ENCODE results near the gene PSORS1C2. TPM values are rescaled to one million over a fixed set of nuclear protein-coding genes. Genes with fewer than 3 reads are reported as not detected.

The PSORS1C2 gene
- total and polyA plus RNA-seq, 9 donors = not detected

GRCh38 chr6:31092238-31092637 is 46.6 kb downstream of the PSORS1C2 start:
- H3K4me3 ChIP-seq = no peak overlapping the region
- intact Hi-C loops (cut with DNase I) = loop anchor here in 1 of 4 donors (10.0 kb wide), 1 partner anchor 1463 kb away; no protein-coding TSS in a partner anchor
- no peaks in the 10 kb centered on the region for H3K9me3 ChIP-seq
- no peak for DNase-seq
- TF ChIP-seq, protein P1, sequence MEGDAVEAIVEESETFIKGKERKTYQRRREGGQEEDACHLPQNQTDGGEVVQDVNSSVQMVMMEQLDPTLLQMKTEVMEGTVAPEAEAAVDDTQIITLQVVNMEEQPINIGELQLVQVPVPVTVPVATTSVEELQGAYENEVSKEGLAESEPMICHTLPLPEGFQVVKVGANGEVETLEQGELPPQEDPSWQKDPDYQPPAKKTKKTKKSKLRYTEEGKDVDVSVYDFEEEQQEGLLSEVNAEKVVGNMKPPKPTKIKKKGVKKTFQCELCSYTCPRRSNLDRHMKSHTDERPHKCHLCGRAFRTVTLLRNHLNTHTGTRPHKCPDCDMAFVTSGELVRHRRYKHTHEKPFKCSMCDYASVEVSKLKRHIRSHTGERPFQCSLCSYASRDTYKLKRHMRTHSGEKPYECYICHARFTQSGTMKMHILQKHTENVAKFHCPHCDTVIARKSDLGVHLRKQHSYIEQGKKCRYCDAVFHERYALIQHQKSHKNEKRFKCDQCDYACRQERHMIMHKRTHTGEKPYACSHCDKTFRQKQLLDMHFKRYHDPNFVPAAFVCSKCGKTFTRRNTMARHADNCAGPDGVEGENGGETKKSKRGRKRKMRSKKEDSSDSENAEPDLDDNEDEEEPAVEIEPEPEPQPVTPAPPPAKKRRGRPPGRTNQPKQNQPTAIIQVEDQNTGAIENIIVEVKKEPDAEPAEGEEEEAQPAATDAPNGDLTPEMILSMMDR (IDR thresholded peaks at IDR 0.05) = no peak
- H3K4me1 ChIP-seq (ENCODE audit: insufficient read depth) = no peaks in the 10 kb centered on the region
- H3K27me3 ChIP-seq = no peaks in the 10 kb centered on the region
- 84 to 89% (median 85%) methylated on average over 2 of the region's 2 CpGs for WGBS, 3 donors
- H3K27ac ChIP-seq = no peak overlapping the region
- no peaks in the 10 kb centered on the region for H3K36me3 ChIP-seq

DNA sequence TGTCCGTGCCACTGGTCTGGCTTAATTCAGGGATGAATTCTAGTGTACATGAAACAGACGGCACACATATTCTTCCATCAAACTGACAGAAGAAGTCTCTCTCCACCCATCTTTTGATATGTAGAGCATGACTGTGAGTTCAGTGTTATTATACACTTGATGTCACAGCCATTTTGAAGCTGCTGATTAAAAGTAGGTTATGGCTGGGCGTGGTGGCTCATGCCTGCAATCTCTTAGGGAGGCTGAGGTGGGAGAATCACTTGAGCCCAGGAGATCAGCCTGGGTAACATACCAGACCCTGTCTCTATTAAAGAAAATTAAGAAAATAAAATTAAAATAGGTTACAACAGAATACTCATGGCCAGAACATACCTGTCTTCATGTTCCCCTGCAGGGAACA is 47.2 kb downstream of the PSORS1C2 start:
- WGBS, 3 donors = 42 to 60% (median 45%) methylated on average over 3 of the region's 3 CpGs
- intact Hi-C loops (cut with DNase I) = loop anchor here in 1 of 4 donors (10.0 kb wide), 1 partner anchor 1463 kb away; no protein-coding TSS in a partner anchor
- TF ChIP-seq, protein P1 (IDR thresholded peaks at IDR 0.05) = no peak
- no peak for TF ChIP-seq POLR2A (IDR thresholded peaks at IDR 0.05)
- TF ChIP-seq EP300 (IDR thresholded peaks at IDR 0.05) = no peak
- Histone ChIP-seq H3K9me3 (no peaks in the 10 kb centered on the region), H3K36me3 (no peaks in the 10 kb centered on the region), H3K27ac (no peak overlapping the region), H3K4me1 (ENCODE audit: insufficient read depth) (no peaks in the 10 kb centered on the region), H3K27me3 (no peaks in the 10 kb centered on the region), H3K4me3 (no peak overlapping the region)
- DNase-seq = no peak

GRCh38 chr6:31090973-31091364 is 47.9 kb downstream of the PSORS1C2 start:
- no peak overlapping the region for H3K4me3 ChIP-seq
- H3K9me3 ChIP-seq = no peaks in the 10 kb centered on the region
- no peaks in the 10 kb centered on the region for H3K36me3 ChIP-seq
- no peaks in the 10 kb centered on the region for H3K4me1 ChIP-seq (ENCODE audit: insufficient read depth)
- no peaks in the 10 kb centered on the region for H3K27me3 ChIP-seq
- intact Hi-C loops (cut with DNase I) = loop anchor here in 1 of 4 donors (10.0 kb wide), 1 partner anchor 1464 kb away; no protein-coding TSS in a partner anchor
- H3K27ac ChIP-seq = no peak overlapping the region
- 80 to 91% (median 89%) methylated on average over 6 of the region's 6 CpGs for WGBS, 3 donors
- DNase-seq = no peak
- TF ChIP-seq, protein P1 (IDR thresholded peaks at IDR 0.05) = no peak
- TF ChIP-seq POLR2A (IDR thresholded peaks at IDR 0.05) (no peak), EP300 (IDR thresholded peaks at IDR 0.05) (no peak)

GRCh38 chr6:31090275-31090972 is 48.4 kb downstream of the PSORS1C2 start:
- 86 to 91% (median 89%) methylated on average over 3 of the region's 3 CpGs for WGBS, 3 donors
- Histone ChIP-seq H3K27me3 (no peaks in the 10 kb centered on the region), H3K4me1 (ENCODE audit: insufficient read depth) (no peaks in the 10 kb centered on the region), H3K9me3 (no peaks in the 10 kb centered on the region), H3K36me3 (no peaks in the 10 kb centered on the region), H3K4me3 (no peak overlapping the region), H3K27ac (no peak overlapping the region)
- intact Hi-C loops (cut with DNase I) = loop anchor here in 1 of 4 donors (10.0 kb wide), 1 partner anchor 1464 kb away; no protein-coding TSS in a partner anchor
- no peak for DNase-seq
- no peak for TF ChIP-seq POLR2A (IDR thresholded peaks at IDR 0.05)
- TF ChIP-seq EP300 (IDR thresholded peaks at IDR 0.05) = no peak
- TF ChIP-seq, protein P1 (IDR thresholded peaks at IDR 0.05) = no peak

Small RNAs within 50 kb of the gene (small RNA-seq; reads per million reads assigned to genes)
- not detected for gene POLR2LP1

Other genes with a start within 250 kb of the PSORS1C2 start
- gene GTF2H4, start 230.9 kb downstream of the PSORS1C2 start, total RNA-seq = 10 to 100 TPM in 6 of 7 donors, 1 to 10 TPM in 1; 5.6 to 43.9 (median 25.7) TPM
- 10 to 100 TPM; 22.0 to 24.5 TPM for gene GTF2H4, start 230.9 kb downstream of the PSORS1C2 start, polyA plus RNA-seq
- gene VARS2, start 224.8 kb downstream of the PSORS1C2 start, total RNA-seq = 10 to 100 TPM in 6 of 7 donors, 1 to 10 TPM in 1; 6.7 to 32.3 (median 19.8) TPM
- gene VARS2, start 224.8 kb downstream of the PSORS1C2 start, polyA plus RNA-seq = 10 to 100 TPM; 17.0 to 23.4 TPM
- 1 to 10 TPM in 1 of 7 donors, under 1 TPM in 2, not detected in 4; 0.80 to 3.1 (median 0.82) TPM for gene SFTA2, start 206.9 kb downstream of the PSORS1C2 start, total RNA-seq
- not detected for gene SFTA2, start 206.9 kb downstream of the PSORS1C2 start, polyA plus RNA-seq
- under 1 TPM in 1 of 7 donors, not detected in 6; under 0.01 TPM for gene MUCL3, start 198.1 kb downstream of the PSORS1C2 start, total RNA-seq
- gene MUCL3, start 198.1 kb downstream of the PSORS1C2 start, polyA plus RNA-seq = not detected
- not detected for gene MUC21, start 155.3 kb downstream of the PSORS1C2 start, total RNA-seq
- gene MUC21, start 155.3 kb downstream of the PSORS1C2 start, polyA plus RNA-seq = not detected
- gene MUC22, start 128.6 kb downstream of the PSORS1C2 start, total RNA-seq = not detected
- gene MUC22, start 128.6 kb downstream of the PSORS1C2 start, polyA plus RNA-seq = not detected
- not detected for gene C6orf15, start 26.5 kb downstream of the PSORS1C2 start, total RNA-seq
- not detected for gene C6orf15, start 26.5 kb downstream of the PSORS1C2 start, polyA plus RNA-seq
- gene PSORS1C1, start 24.3 kb downstream of the PSORS1C2 start, total RNA-seq = 1 to 10 TPM in 5 of 7 donors, under 1 TPM in 2; 0.45 to 7.7 (median 2.2) TPM
- 1 to 10 TPM; 3.8 to 7.8 TPM for gene PSORS1C1, start 24.3 kb downstream of the PSORS1C2 start, polyA plus RNA-seq
- gene CDSN, start 18.6 kb downstream of the PSORS1C2 start, total RNA-seq = under 1 TPM in 1 of 7 donors, not detected in 6; 0.34 TPM
- under 1 TPM in 1 of 2 donors, not detected in 1; 0.05 TPM for gene CDSN, start 18.6 kb downstream of the PSORS1C2 start, polyA plus RNA-seq
- gene CCHCR1, start 18.7 kb upstream of the PSORS1C2 start, total RNA-seq = 10 to 100 TPM; 11.2 to 31.5 (median 25.6) TPM
- gene CCHCR1, start 18.7 kb upstream of the PSORS1C2 start, polyA plus RNA-seq = 10 to 100 TPM; 11.9 to 21.2 TPM
- gene TCF19, start 19.5 kb upstream of the PSORS1C2 start, total RNA-seq = 1 to 10 TPM; 3.9 to 9.9 (median 6.7) TPM
- 1 to 10 TPM; 7.1 to 7.2 TPM for gene TCF19, start 19.5 kb upstream of the PSORS1C2 start, polyA plus RNA-seq
- 10 to 100 TPM in 1 of 7 donors, 1 to 10 TPM in 3, under 1 TPM in 2, not detected in 1; 0.28 to 61.2 (median 3.6) TPM for gene POU5F1, start 31.6 kb upstream of the PSORS1C2 start, total RNA-seq
- gene POU5F1, start 31.6 kb upstream of the PSORS1C2 start, polyA plus RNA-seq = under 1 TPM; 0.25 to 0.41 TPM
- gene HLA-C, start 133.0 kb upstream of the PSORS1C2 start, total RNA-seq = 100 to 1,000 TPM; 195 to 480 (median 354) TPM
- 100 to 1,000 TPM; 306 to 700 TPM for gene HLA-C, start 133.0 kb upstream of the PSORS1C2 start, polyA plus RNA-seq
- 100 to 1,000 TPM; 358 to 625 (median 492) TPM for gene HLA-B, start 218.1 kb upstream of the PSORS1C2 start, total RNA-seq
- 1,000 to 10,000 TPM in 1 of 2 donors, 100 to 1,000 TPM in 1; 680 to 2,036 TPM for gene HLA-B, start 218.1 kb upstream of the PSORS1C2 start, polyA plus RNA-seq

Measured in ovary (tissue), 9 donors.